A673 (cell line): ENCODE results near the gene LRP8. TPM values are rescaled to one million over a fixed set of nuclear protein-coding genes. Genes with fewer than 3 reads are reported as not detected.

Experiments
- BruUV-seq: library from RNA; stranded (reverse); fragments of 400-500 nt; replicated peaks from 2 replicates; lab custom pipeline; 2021; lab: Mats Ljungman, UMichigan
- CTCF ChIA-PET: fragments of 300-600 bp; sonication (Branson Sonifier 250); formaldehyde crosslinking; loops from one replicate; lab custom pipeline; 2022; ENCODE audit warnings: antibody characterized with exemption; lab: Charles Lee
- POLR2A ChIA-PET: fragments of 300-600 bp; sonication (Branson Sonifier 250); formaldehyde crosslinking; loops from one replicate; lab custom pipeline; 2022; ENCODE audit warnings: antibody characterized with exemption; ENCODE audit not compliant: low non-redundant PET; lab: Charles Lee
- DNase-seq: peaks from one replicate; pipeline ENCODE4 v3.0.0-alpha.2; 2015; ENCODE audit warnings: low spot score
- H3K27ac ChIP-seq: fragments of 200-600 bp; sonication (generic); 2 replicates; pipeline ENCODE4 v1.5.1; 2016; ENCODE audit warnings: mixed run types, low read depth, mild to moderate bottlenecking, mixed read lengths, antibody characterized with exemption, low read length; ENCODE audit not compliant: poor library complexity, severe bottlenecking
- H3K27me3 ChIP-seq: fragments of 200-600 bp; sonication (generic); replicated peaks from 2 replicates; pipeline ENCODE4 v1.6.1; 2017; ENCODE audit warnings: mixed run types, low read depth, mild to moderate bottlenecking, mixed read lengths, antibody characterized with exemption, low read length; ENCODE audit not compliant: insufficient read depth, poor library complexity
- H3K36me3 ChIP-seq: fragments of 200-600 bp; sonication (generic); 2 replicates; pipeline ENCODE4 v1.6.1; 2016; ENCODE audit warnings: mixed run types, mild to moderate bottlenecking, mixed read lengths, antibody characterized with exemption, low read length; ENCODE audit not compliant: insufficient read depth, poor library complexity, severe bottlenecking
- H3K4me1 ChIP-seq: fragments of 200-600 bp; sonication (generic); 2 replicates; pipeline ENCODE4 v1.6.1; 2017; ENCODE audit warnings: mixed run types, mild to moderate bottlenecking, mixed read lengths, antibody characterized with exemption, low read length; ENCODE audit not compliant: insufficient read depth, poor library complexity, severe bottlenecking
- H3K4me3 ChIP-seq: fragments of 200-600 bp; sonication (generic); 2 replicates; pipeline ENCODE4 v1.5.1; 2016; ENCODE audit warnings: low read depth, mixed run types, mild to moderate bottlenecking, mixed read lengths, low read length; ENCODE audit not compliant: poor library complexity, severe bottlenecking
- H3K9me3 ChIP-seq: fragments of 200-600 bp; sonication (generic); 2 replicates; pipeline ENCODE4 v1.6.1; 2016; ENCODE audit warnings: mixed run types, low read depth, mild to moderate bottlenecking, mixed read lengths, antibody characterized with exemption, low read length; ENCODE audit not compliant: poor library complexity, severe bottlenecking
- EZH2 ChIP-seq: fragments of 200-600 bp; sonication (generic); IDR thresholded peaks from 2 replicates; pipeline ENCODE4 v1.6.1; 2017; ENCODE audit warnings: borderline replicate concordance, low read depth, mild to moderate bottlenecking, mixed read lengths, antibody characterized with exemption, low read length; ENCODE audit not compliant: poor library complexity, severe bottlenecking
- intact Hi-C: fragments of 100-400 bp; cut with micrococcal nuclease; formaldehyde crosslinking; loops from one replicate; pipeline ENCODE4 v1.10.0; 2022; ENCODE audit not compliant: unreplicated experiment
- total RNA-seq: library from RNA; stranded (reverse); gene quantifications from 2 replicates; pipeline ENCODE4 v1.2.3, GENCODE V29; 2021
- TF ChIP-seq, protein P1 (sequence below): fragments of 300-800, 200-600 bp; sonication (generic); conservative IDR thresholded peaks from 2 replicates; pipeline ENCODE4 v1.5.1; 2017; ENCODE audit warnings: low read depth, mild to moderate bottlenecking, antibody characterized with exemption, low read length, moderate library complexity, mixed read lengths

LRP8 gene
- total RNA-seq, 1 experiment from 2014 or later = 24.7 TPM

GRCh38 chr1:53306168-53306567 is 21.7 kb downstream of the LRP8 start:
- BruUV-seq = no TSS peak
- ChIA-PET CTCF (no interaction called here), POLR2A (no interaction called here)
- H3K9me3 ChIP-seq = no peaks in the 10 kb centered on the region
- no peak overlapping the region for H3K4me3 ChIP-seq
- H3K27ac ChIP-seq = no peak overlapping the region
- peaks cover 5% of the 10 kb centered on the region for H3K4me1 ChIP-seq
- H3K36me3 ChIP-seq = no peaks in the 10 kb centered on the region
- no peaks in the 10 kb centered on the region for H3K27me3 ChIP-seq
- TF ChIP-seq, protein P1, sequence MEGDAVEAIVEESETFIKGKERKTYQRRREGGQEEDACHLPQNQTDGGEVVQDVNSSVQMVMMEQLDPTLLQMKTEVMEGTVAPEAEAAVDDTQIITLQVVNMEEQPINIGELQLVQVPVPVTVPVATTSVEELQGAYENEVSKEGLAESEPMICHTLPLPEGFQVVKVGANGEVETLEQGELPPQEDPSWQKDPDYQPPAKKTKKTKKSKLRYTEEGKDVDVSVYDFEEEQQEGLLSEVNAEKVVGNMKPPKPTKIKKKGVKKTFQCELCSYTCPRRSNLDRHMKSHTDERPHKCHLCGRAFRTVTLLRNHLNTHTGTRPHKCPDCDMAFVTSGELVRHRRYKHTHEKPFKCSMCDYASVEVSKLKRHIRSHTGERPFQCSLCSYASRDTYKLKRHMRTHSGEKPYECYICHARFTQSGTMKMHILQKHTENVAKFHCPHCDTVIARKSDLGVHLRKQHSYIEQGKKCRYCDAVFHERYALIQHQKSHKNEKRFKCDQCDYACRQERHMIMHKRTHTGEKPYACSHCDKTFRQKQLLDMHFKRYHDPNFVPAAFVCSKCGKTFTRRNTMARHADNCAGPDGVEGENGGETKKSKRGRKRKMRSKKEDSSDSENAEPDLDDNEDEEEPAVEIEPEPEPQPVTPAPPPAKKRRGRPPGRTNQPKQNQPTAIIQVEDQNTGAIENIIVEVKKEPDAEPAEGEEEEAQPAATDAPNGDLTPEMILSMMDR = no peak
- no peak for TF ChIP-seq EZH2
- no peak for DNase-seq
- intact Hi-C loops = no loop called here

DNA sequence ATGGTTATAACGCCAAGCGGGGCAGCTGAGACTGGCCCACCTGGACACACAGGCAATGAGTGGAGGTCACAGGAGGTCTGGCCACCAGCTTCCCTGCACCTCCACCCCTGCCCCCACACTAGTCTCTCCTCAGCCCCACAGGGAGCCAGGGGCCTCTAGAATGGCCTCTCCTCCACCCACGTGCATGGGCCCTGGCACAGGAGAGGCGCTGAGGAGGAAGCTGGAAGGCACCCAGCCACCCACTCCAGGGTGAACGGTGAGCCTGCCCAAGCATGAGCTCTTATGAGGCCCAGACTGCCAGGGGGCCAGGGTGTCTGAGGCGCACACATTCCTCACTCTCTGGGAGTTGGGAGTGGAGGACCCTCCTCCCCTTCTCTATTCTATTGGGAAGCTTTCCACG is 22.2 kb downstream of the LRP8 start:
- intact Hi-C loops = no loop called here
- ChIA-PET CTCF (no interaction called here), POLR2A (no interaction called here)
- Histone ChIP-seq H3K4me1 (peaks cover 5% of the 10 kb centered on the region), H3K9me3 (no peaks in the 10 kb centered on the region), H3K27ac (no peak overlapping the region), H3K36me3 (no peaks in the 10 kb centered on the region), H3K27me3 (no peaks in the 10 kb centered on the region), H3K4me3 (no peak overlapping the region)
- DNase-seq = no peak
- TF ChIP-seq, protein P1 = no peak
- TF ChIP-seq EZH2 = no peak
- BruUV-seq = no TSS peak

DNA sequence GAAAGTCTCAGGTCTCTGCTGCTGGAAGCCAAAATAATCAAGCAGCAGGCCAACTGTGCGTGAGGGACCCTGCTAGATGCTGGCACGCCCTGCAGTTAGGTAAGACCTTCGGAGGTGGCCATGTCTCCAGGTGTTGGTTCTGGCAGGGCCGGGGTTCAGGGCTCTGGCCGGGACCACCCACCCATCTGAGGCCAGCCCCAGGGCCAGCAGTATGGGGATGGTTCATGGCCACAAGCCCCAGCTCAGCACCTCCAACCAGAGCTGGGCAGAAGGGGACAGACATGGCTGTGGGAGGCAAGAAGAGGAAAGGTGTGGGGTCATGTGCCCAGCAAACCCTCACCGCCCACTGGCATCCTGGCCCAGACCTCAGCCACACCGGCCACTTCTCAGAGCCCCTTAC is 23.3 kb downstream of the LRP8 start:
- Histone ChIP-seq H3K9me3 (no peaks in the 10 kb centered on the region), H3K4me3 (no peak overlapping the region), H3K4me1 (peaks cover 5% of the 10 kb centered on the region), H3K27me3 (no peaks in the 10 kb centered on the region), H3K27ac (no peak overlapping the region), H3K36me3 (no peaks in the 10 kb centered on the region)
- intact Hi-C loops = no loop called here
- no TSS peak for BruUV-seq
- CTCF ChIA-PET = no interaction called here
- POLR2A ChIA-PET = no interaction called here
- no peak for TF ChIP-seq EZH2
- TF ChIP-seq, protein P1 = no peak
- no peak for DNase-seq
